C1 segment of cervical spinal cord (tissue), 14 donors: Measurements from ENCODE around the gene BHLHE23.
"Not testable (repeated sequence)": the region's sequence is repeated elsewhere in the genome, so short reads cannot be mapped to it uniquely, and the experiment has no call there.

Experiments
- DNase-seq, 14 donors: peaks; one replicate each; lab custom pipeline; 2025; lab: John Stamatoyannopoulos, UW

Gene BHLHE23

DNA sequence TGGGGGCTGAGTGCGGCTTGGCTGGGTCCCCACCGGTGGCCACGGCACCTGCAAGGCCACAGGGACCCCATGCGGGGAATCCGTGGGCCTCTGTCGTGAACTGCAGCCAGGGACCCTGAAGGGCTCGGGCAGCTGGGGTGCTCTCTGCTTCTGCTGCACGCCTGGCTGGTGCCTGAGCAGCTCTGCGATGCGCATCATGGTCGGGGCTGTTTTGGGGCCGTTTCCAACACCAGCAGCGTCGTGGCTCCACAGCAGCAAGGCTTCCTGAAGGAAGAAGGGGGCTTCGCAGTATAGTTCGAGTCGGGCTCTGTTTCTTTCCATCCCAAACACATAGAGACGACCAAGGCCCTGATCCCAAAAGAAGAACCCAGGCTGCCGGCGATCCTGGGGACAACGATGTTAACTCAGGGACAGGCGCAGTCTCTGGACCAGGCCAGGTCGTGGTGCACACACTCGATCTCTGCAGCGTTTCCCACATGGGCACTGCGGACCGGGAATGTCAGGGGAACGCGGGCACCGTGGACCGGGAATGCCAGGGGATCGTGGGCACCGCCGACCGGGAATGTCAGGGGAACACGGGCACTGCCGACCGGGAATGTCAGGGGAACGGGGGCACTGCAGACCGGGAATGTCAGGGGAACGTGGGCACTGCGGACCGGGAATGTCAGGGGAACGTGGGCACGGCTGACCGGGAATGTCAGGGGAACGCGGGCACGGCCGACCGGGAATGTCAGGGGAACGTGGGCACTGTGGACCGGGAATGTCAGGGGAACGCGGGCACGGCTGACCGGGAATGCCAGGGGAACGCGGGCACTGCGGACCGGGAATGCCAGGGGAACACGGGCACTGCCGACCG is 36.8 kb upstream of the BHLHE23 start:
- DNase-seq = no peak

DNA sequence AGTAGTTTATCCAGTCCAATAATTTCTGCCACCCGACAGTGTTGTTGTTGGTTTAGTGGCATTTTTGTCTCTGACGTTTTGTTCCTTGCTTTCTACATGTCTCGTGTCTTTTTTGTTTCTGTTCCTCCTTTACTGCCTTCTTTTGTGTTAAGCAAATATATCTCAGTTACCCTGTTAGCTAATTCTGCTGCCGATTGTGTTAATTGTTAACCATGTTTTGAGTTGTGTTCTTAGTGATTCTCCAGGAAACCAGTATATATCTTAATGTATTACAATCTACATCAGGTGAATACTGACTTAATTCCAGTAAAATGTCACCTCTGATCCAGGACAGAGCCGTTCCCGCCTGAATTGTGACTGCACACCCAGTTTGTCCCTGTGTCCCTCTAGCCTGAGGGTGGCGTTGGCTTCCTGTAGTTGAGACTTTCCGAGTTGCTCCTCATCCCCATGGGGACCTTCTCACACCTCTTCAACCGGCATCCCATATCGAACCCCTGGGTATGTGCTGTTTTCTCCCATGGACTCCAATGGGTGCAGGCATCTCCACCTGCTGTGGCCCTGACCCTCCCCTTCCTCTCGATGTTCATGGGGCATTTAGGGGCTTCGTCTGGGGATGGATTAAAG is 35.8 kb upstream of the BHLHE23 start:
- DNase-seq = no peak

DNA sequence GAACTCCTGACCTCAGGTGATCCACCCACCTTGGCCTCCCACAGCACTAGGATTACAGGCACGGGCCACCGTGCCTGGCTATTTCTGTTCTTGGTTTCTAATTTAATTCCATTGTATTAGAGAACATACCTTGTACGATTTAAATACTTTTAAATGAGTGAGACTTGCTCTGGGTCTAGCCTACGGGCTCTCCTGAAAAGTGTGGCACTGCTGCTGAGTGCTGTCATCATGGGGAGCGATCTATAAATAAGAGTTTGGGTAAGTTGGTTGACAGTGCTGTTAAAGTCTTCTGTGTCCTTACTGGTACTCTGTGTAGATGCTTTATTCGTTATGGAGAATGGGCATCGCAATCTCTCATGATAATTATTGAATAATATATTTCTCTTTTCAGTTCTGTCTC is 35.0 kb upstream of the BHLHE23 start:
- no peak for DNase-seq

DNA sequence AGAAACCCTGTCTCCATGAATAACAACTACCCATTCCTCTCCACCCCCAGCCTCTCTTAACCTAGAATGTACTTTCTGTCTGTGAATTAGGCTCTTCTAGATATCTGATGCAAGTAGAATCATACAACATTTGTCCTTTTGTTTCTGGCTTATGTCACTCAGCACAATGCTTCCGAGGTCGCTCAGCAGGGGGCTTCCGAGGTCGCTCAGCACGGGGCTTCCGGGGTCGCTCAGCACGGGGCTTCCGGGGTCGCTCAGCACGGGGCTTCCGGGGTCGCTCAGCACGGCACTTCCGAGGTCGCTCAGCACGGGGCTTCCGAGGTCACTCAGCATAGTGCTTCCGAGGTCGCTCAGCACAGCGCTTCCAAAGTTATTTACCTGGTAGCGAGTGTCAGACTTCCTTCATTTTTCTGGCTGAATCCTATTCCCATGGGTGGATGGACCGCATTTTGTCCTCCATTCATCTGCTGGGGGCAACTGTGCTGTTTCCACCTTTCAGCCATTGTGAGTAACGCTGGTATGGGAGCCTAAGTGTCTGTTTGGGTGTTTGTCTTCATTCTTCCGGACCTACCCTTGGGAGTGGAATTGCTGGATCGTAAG is 31.0 kb upstream of the BHLHE23 start:
- no peak for DNase-seq

DNA sequence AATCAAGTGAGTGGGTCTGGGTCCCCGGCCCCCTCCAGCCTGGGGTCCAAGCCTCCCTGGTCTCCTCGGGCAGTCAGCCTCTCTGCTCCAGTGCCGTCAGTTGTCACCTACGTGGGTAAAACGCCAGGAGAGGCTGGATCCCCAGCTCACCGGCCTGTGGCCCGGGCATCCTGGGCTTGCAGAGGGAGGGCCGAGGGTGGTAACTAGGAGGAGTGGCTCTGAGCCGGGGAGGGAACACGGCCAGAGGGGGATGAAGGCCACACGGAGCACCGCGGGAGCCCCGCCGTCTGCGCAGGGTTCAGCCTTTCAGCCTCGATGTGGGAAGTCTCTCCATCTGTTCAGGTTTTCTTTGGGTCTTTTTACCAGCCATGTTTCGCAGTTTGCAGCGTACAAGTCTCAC is 29.5 kb upstream of the BHLHE23 start:
- peak in 2 of 14 donors; percentile 14 to 88 for DNase-seq

DNA sequence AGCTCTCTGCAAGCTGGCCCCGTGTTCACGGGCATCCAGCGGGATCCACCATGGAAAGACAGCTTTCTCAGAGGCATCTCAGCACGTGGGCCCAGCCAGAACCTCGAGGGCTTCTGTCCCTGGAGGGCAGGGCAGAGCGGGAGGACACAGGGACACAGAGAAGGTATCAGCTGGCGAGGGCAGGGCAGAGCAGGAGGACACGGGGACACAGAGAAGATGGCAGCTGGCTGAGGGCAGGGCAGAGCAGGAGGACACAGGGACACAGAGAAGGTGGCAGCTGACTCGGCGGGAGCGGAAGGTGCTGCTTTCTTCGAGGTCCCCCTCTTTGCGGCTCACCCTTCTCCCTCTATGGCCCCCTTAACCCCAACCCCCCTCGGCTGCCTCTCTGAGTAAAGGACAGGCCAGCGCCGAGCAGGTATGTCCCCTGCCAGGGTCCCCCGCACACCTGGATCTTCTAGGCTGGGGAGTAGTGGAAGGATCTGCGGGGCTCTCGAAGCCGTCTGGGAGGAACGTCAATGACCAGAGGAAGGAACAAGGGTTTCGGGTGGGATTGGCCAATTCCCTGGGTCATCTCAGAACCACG is 28.9 kb upstream of the BHLHE23 start:
- no peak for DNase-seq

DNA sequence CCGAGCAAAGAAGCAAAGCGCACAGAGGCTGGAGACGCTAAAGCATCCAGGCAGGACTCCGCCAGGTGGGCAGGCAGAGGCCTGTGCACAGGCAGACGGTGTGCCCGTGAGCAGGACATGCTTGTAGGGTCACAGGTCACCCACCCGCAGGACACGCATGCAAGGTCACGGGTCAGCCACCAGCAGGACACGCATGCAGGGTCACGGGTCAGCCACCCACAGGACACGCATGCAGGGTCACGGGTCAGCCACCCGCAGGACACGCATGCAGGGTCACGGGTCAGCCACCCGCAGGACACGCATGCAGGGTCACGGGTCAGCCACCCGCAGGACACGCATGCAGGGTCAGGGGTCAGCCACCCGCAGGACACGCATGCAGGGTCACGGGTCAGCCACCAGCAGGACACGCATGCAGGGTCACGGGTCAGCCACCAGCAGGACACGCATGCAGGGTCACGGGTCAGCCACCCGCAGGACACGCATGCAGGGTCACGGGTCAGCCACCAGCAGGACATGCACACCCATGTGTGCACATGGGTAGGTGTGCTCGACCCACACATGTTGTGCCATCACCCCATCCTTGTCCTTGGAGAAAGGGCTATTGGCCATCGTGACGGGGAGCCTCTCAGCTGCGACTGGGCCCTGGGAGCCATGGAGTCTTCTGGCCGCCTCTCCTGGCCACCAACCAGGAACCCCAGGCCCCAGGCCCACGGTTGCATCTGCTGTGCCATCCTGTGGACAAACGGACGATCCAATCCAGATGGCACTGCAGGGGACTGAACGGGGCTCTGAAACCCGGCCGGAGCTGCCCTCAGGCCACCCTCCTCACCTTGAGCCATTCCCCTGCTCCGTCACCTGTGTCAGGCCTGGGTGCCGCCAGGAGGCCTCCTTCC is 28.2 kb upstream of the BHLHE23 start:
- not testable (repeated sequence) for DNase-seq

DNA sequence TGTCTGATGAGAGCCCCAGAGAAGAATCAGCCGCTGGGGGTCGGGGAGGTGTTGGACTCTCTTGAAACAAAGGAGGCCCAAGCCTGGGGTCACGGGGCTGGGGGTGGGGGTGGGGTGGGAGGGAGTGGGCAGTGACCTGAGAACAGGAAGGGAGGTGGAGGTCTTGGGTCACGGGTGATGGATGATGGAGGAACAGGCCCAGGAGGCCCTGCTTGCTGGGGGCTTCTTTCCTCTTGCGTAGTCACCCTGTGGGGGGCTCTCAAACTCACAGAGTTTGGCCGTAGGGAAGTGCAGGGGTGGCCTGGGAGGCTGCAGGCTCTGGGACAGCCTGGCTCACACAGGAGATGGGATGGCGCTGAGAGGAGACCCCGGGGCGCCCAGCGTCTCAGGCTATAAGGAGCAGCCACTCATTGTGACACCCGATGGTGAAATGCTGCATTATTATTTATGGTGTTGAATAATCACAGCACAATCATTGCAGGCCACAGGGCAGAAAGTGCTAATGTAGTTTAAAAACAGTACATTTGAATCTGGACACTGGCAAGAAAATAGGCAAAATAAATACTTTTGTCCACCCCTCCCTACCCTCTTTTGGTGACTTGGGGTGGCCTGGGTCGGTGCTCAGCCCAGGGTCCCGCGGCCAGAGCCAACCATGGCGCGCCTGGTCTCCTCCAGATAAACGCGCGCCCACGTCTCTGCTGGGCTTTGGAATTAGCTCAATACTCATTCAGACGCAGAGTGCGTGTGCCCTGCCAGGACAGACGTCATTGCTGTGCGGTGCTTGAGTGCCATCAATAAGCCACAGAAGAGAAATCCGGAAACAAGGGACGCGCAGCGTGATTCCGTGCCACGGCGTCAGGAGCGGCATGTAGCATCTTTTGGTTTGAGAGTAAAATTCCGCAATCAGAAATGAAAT is 27.3 kb upstream of the BHLHE23 start:
- DNase-seq = no peak

DNA sequence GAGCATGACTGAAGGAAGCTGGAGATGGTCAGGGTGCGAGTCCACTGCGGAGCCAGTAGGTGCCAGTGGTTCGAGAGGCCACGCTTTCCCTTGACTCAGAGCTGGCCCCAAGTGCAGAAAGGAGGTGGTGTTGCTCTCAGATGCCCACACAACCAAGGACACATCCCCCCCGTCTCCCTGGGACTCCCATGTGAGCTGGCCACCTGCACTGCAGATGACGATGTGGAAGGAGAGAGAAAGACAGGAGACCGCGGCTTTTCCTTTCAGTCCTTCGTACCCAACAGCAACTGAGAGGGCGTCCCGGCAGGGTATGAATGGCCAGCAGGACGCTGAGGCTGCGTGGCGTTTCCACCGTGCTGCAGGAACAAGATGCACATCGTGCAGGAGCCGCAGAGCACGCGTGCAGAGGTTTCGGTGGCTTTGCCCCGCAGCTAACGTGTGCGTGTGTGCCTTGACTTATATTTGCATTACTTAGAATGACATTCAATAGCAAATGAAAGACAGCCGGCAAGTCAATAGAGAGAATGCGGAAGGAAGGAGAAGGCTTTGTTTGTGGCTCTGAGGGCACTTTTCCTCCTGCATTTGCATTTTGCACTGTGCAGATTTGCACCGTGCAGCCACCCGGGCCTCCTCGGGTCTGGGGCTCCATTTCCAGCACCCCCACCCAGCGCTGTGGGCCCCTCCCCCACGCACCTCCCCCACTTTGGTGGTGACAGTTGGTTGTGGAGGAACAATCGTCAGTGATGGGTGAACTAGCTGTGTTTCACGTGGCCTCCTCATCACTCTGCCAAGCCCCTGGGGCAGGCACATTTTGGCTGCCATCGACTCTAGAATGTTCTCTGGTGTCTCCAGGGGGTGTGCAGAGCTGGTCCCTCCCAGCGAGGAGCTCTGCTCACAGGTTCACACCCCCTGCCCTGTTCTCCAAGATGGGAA is 26.4 kb upstream of the BHLHE23 start:
- no peak for DNase-seq

DNA sequence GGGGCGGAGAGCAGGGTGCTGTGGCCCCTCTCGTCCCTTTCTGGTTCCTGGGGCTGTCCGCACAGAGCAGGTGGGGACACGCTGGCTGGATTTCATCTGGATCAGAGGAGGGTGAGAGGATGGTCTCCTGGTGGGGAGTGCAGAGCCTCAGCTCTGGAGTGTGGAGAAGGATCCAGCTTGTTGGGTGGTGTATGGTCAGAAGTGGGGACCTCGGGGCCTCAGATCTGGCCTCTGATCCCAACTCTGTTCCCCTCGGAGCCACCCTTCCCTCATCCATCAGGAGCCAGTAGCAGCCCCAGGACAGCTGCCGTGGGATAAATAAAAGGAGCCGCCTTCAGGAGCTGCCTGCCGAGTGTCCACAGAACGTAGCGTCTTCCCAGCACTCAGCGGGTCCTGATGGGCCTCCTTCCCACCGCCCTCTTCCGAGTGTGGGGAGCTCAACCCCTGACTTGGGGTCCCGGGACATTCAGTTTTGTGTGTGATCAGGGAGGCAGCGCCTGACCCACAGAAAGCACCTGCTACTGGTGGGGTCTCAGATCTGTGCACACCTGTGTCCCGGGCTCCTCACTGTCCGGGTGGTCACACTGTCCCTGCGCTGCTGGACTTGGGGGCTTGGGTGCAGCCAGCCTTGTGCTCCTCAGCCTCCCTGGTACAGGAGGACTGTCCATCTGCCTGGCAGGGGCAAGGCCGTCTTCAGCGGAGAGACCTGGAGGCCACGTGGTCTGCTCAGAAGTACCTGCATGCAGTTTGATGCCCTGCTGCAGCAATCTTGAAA is 25.4 kb upstream of the BHLHE23 start:
- no peak for DNase-seq

DNA sequence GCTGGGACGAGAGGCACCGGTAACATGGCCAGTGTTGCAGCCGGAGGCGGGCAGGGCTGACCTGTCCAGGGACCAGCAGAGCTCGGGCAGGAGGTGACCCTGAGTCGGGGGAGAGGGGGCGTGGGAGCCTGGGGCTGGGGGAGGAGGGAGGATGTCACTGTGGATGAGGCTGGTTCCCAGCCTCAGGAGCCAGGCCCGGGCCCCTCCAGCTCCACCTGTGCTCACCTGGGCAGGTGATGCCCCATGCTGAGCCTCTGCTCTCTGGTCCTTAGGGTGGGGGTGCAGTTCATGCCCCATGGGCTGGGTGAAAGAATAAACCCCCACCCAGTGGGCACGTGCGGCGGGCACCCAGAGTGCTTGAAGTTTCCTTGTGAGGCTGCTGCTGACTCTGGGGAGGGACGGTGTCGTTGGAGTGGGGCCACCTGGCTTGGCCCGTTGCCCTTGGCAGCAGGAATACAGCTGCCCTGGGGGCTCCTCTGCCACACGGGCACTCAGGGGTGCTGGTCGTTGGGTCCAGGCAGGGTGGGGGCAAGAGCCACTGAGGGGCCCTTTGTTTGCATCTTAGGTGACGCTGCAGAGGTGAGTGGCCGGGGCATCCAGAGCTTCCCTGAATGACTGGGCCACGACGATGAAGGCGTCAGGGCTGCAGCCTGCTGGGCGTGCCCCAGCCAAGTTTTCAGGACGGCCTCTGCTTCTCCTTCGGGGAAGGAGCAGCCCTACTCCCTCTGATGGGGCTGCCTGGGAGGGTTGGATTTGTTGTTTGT is 24.7 kb upstream of the BHLHE23 start:
- DNase-seq = no peak

DNA sequence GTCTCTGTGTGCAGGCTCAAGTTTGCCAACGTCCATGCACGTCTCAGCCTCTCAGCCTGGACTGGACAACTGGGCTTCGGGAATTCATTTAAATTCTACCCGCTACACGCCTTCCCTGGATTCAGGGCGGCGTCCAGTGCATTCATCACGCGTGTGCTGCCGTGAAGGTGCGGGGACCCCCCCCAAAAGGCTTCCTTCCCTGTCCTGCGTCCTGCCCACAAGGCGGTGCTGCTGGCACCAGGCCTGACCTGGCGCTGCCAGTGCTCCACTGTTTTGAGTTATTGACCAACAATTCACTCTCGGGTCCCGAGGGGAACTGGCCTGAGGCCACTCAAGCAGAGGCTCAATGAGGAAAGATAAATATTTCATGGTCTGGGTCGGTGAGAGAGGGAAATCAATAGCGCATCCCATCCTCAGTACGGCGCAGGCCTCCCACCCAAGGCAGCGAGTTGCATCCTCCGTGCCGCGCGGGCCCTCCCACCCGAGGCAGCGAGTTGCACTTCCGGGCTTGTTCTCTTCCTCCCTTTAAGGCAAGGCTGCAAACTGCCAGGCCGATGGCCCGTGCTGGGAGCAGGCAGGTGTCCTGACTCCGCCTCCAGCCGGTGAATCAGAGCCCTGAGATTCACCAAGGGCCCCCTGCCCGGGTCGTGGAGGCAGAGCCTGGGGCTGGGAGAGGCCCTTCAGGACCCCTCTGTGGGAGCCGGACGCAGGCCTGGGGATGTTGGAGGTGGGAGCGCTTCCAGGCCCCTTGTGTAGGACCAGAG is 22.8 kb upstream of the BHLHE23 start:
- no peak for DNase-seq

DNA sequence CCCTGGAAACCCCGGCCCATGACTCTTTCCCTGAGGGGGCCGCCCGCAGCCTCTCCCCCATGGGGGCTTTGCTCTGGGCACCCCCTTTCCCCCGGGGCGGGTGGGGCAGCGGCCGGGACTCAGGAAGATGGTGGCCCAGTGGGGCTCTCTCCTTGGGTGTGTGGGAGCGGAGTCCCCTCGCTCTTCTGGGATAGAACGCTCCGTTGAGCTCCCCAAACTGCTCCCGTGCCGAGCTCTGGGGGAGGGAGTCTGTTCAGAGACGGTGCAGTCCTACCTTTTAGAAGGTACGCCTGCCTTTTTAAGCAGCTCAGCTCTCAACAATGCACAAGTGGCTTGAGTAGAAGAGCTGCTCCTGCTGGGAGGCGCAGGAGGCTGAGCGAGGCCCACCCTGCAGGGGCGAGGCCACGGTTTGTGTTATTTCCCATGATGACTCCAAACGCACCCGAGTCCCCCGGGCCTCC is 21.7 kb upstream of the BHLHE23 start:
- DNase-seq = no peak

DNA sequence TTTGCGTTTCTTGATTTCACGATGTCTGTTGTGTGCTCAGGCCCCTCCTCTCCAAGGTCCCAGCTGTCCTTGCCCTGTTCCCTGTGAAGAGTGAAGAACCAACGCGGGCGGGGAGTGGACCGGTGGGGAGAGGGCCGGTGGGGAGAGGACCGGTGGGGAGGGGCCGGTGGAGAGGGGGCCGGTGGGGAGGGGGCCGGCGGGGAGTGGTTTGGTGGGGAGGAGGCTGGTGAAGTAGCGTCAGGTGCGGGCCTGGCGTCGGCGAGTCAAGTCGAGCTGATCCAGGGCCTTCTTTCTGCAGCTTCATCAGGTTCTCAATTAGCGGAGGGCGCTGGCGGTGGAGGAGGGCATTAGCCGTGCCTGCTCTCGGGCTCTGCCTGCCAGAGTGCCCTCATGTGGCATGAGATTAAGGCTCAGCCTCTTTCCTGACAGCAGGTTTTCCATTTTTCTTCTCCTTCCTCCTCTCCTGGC is 21.2 kb upstream of the BHLHE23 start:
- DNase-seq = no peak

DNA sequence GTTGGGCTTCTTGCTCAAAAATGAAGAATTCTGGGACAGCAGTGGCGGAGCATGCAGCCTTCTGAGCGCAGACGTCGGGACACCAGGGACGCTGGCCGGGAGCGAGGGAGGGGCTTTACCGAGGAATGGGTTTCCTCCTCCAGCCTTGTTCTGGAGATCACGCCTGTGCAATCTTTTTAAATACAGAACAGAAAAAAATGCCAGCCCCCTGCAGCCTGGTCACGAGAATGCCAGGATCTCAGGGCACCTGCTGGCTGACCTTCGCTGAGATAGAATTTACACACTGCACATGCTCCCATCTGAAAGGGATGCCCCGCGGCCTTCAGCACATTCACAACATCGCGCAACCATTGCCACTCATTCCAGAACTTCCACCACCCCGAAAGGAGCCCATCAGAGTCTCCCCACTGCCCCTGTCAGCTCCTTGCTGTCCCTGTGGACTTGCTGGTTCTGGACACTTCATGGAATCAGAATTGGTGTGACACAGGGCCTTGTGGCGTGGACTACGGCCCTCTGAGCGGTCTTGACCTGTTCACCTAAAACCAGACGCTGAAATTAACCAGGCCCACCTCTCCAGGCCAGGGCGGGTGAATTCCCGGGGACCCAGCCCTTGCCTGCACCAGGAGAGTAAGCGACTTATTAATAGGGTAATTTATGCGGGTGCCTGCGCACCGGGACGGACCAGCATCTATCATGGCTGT is 20.6 kb upstream of the BHLHE23 start:
- no peak for DNase-seq

DNA sequence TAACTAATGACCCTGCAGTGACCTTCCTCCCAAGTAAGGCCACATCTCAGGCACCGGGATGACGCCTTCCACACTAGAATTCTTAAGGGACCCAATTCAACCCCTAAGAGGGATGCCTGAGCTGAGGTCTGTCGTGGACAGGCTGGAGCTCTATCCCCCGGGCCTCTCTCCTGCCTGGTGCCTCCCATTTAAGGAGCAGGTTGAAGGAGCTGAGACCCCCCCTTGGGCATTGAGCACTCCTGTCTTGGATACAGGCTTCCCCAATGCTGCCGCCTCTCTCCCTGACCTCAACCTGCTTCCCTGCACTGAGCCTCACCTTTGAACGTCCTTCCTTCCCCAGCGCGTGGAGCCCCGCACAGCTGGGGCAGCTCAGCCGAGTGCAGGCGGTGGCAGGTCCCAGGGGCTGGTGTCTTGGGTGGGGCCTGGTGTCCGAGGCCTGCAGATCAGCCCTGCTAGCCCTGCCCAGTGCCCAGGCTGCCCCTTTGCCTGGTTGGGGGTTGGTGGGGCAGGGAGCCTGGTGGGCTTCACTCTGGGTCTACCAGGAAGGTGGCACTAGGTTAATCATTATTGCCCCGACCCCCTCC is 19.9 kb upstream of the BHLHE23 start:
- DNase-seq = no peak
